Upper lobe of right lung (tissue), 1 donor: ENCODE data around the gene MUC20. TPM values are rescaled to one million over a fixed set of nuclear protein-coding genes. Genes with fewer than 3 reads are reported as not detected.

Experiments used
- ATAC-seq: fragments of 200-7000 bp; cut with Tn5 transposase; one replicate; pipeline ENCODE4 v1.9.1; 2020; ENCODE audit warnings: mild to moderate bottlenecking, moderate library complexity
- DNase-seq: peaks from one replicate; pipeline ENCODE4 v3.0.0-alpha.2; 2020
- H3K27ac ChIP-seq: fragments of 200-600 bp; one replicate; pipeline ENCODE4 v1.8.0; 2022
- H3K27me3 ChIP-seq: fragments of 200-600 bp; one replicate; pipeline ENCODE4 v1.8.0; 2022; ENCODE audit warnings: mild to moderate bottlenecking
- H3K36me3 ChIP-seq: fragments of 200-600 bp; one replicate; pipeline ENCODE4 v1.8.0; 2022
- H3K4me1 ChIP-seq: fragments of 200-600 bp; one replicate; pipeline ENCODE4 v1.8.0; 2022
- H3K4me3 ChIP-seq: fragments of 200-600 bp; one replicate; pipeline ENCODE4 v1.8.0; 2022; ENCODE audit warnings: mild to moderate bottlenecking
- H3K9me3 ChIP-seq: fragments of 200-600 bp; one replicate; pipeline ENCODE4 v1.8.0; 2022
- CTCF ChIP-seq: fragments of 200-600 bp; IDR thresholded peaks from one replicate; pipeline ENCODE4 v1.8.0; 2022; ENCODE audit warnings: antibody characterized with exemption
- intact Hi-C: fragments of 100-400 bp; cut with DNase I; formaldehyde crosslinking; loops from one replicate; pipeline ENCODE4 v1.11.0; 2022
- total RNA-seq: library from RNA; stranded (reverse); fragmentation: NEBNext Ultra II Directional; extraction: Animal tissue kit (Norgen Biotek cat#: 25700); gene quantifications from one replicate; pipeline ENCODE4 v1.2.1, GENCODE V29; 2021
- donor health status: DM: no; HTN: yes; CAD: no; lungs with severe emphysema.

Gene MUC20
- total RNA-seq, 1 donor from 2014 or later: 14.7 TPM

GRCh38 chr3:195755391-195755790 is 34.6 kb downstream of the MUC20 start:
- Histone ChIP-seq H3K36me3 (no peaks in the 10 kb centered on the region), H3K4me1 (no peaks in the 10 kb centered on the region), H3K27ac (no peak overlapping the region), H3K4me3 (no peak overlapping the region), H3K9me3 (no peaks in the 10 kb centered on the region), H3K27me3 (peaks cover 17% of the 10 kb centered on the region)
- intact Hi-C loops: no loop called here
- DNase-seq (no peak), ATAC-seq (no peak)
- TF ChIP-seq CTCF: no peak

GRCh38 chr3:195755791-195756676 is 35.3 kb downstream of the MUC20 start:
- no peak overlapping the region for H3K4me3 ChIP-seq
- intact Hi-C loops: no loop called here
- ATAC-seq (no peak), DNase-seq (no peak)
- H3K27me3 ChIP-seq: peaks cover 22% of the 10 kb centered on the region
- H3K4me1 ChIP-seq: no peaks in the 10 kb centered on the region
- no peaks in the 10 kb centered on the region for H3K36me3 ChIP-seq
- no peak for TF ChIP-seq CTCF
- H3K27ac ChIP-seq: no peak overlapping the region
- H3K9me3 ChIP-seq: no peaks in the 10 kb centered on the region

GRCh38 chr3:195757438-195757770 is 36.6 kb downstream of the MUC20 start:
- no peak overlapping the region for H3K4me3 ChIP-seq
- peaks cover 35% of the 10 kb centered on the region for H3K27me3 ChIP-seq
- no peaks in the 10 kb centered on the region for H3K9me3 ChIP-seq
- H3K4me1 ChIP-seq: no peaks in the 10 kb centered on the region
- DNase-seq (peak; percentile 51), ATAC-seq (no peak)
- intact Hi-C loops: no loop called here
- TF ChIP-seq CTCF: no peak
- H3K27ac ChIP-seq: no peak overlapping the region
- H3K36me3 ChIP-seq: no peaks in the 10 kb centered on the region

DNA sequence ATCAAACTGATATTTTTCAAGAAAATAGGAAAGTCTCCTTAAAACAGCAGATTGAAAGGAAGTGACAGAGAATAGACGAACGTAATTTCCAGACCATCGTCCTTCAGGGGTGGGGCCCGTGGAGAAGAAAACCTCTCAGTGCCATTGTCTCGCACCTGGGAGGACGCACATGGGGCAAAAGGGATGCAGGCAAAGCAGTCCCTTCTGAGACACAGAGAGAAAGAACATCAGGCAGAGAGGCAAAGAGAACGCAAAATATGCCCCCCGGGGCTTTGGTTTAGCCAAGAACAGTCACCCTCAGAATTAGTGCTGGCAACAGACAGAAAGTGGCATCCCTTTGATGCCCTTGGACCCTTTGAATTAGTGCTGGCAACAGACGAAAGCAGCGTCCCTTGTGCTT is 37.0 kb downstream of the MUC20 start:
- DNase-seq: peak; percentile 27

DNA sequence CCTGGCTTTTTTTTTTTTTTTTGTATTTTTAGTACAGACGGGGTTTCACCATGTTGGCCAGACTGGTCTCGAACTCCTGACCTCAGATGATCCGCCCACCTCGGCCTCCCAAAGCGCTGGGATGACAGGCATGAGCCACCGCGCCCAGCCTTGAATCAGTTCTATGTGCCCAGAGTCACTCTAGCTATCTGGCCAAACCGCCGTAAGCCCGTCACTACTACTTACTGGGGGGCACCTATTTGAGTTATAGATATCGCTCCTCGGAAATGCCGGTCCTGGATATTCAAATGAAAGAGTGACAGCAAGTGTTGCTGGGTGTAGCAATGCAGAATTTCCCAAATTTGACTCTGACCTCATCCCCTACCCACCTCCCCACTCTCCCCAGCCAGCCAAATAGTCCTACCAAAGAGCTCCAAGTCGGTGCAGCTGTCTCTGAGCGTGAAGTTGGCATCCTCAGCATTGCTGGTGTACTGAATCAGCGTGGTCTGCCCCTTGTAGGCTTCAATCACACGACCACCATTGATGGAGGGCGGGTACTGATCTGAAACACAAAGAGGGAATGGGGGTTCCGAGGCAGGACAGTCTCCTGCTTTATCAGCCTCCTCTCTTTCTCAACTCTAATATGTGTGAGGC is 38.1 kb downstream of the MUC20 start:
- Histone ChIP-seq H3K4me3 (no peak overlapping the region), H3K36me3 (no peaks in the 10 kb centered on the region), H3K27ac (no peak overlapping the region), H3K4me1 (no peaks in the 10 kb centered on the region), H3K27me3 (peaks cover 48% of the 10 kb centered on the region), H3K9me3 (no peaks in the 10 kb centered on the region)
- DNase-seq: peak; percentile 16
- ATAC-seq: no peak
- intact Hi-C loops: no loop called here
- no peak for TF ChIP-seq CTCF

More for the DNA sequence above, 37.0 kb downstream of the MUC20 start:
- no peaks in the 10 kb centered on the region for H3K9me3 ChIP-seq
- H3K4me3 ChIP-seq: no peak overlapping the region
- intact Hi-C loops: no loop called here
- H3K4me1 ChIP-seq: no peaks in the 10 kb centered on the region
- no peaks in the 10 kb centered on the region for H3K36me3 ChIP-seq
- no peak for ATAC-seq
- H3K27ac ChIP-seq: no peak overlapping the region
- no peak for TF ChIP-seq CTCF
- peaks cover 38% of the 10 kb centered on the region for H3K27me3 ChIP-seq
